GM18508 (cell line): ENCODE data around the gene SAXO1.
A peak's percentile ranks its signal among the peaks of the same experiment; 100 is the strongest.

Experiments used
- ATAC-seq: cut with Tn5 transposase; IDR thresholded peaks from one replicate; pipeline ENCODE4 v1.9.1; 2021; ENCODE audit warnings: moderate number of reproducible peaks; ENCODE audit not compliant: insufficient read depth, unreplicated experiment

The SAXO1 gene

DNA sequence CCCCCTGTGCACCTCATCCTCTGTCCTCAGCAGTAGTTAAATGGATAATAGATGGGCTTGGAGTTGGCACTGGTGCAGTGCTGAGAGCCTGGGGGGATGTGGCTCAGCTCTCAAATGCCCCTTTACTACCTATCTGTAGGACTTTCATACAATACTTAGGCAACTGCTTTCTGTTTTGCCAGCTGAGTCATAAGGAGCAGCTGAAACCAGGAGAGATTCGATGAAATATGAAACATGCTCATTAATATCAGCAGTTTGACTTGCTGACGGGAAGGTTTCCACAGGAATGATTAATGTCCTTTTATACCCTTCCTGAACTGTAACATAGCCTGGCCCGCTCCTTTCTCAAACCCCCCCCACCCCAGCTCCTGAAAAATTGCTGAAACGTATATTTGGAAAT, 142.6 kb downstream of the SAXO1 start:
- ATAC-seq: peak; percentile 87

DNA sequence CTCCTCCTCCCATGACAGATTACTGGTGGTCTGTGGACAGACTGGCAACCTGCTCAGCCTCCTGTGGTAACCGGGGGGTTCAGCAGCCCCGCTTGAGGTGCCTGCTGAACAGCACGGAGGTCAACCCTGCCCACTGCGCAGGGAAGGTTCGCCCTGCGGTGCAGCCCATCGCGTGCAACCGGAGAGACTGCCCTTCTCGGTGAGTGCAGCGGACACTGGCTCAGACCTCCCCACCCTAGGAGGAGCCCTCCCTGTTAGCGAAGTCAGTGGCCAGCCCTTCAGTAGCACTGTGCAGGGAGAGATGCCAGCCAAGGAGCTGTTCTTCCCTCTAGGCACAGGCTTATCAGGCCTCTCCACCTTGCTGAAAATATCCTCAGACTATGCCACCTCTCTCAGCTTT, 143.5 kb downstream of the SAXO1 start:
- no peak for ATAC-seq

DNA sequence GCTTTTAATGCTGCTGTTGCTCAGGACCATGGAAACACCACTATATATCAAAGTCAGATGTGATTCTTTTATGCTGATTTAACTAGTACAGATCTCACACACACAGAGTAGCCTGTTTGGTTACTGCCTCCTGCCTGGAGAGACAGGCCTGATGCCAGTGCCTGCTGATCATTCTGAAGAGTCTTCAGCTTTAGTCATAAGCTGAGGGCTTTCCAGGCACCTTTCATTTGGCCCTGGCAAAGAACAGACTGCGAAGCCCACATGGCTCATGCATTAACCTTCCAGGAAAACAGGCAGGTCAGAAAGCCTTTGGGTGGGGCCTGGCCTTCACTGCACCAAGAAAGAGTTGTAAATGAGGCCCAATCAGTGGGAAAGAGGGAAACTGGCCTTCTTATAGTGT, 144.7 kb downstream of the SAXO1 start:
- ATAC-seq: no peak

DNA sequence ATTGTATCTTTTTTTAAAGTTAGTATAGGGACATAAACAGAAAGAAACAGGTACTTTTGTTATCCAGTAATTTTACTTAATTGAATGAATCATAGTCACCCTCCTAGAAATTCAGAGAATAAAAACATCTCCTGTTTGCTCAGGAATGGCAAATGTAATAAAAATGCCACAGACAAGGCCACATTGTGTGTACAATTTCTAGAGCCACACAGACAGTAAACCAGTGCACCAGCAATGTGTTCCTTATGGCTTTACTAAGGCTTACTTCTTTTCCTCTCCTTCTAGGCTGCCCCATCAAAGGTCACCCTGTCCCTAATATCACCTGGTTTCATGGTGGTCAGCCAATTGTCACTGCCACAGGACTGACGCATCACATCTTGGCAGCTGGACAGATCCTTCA, 145.5 kb downstream of the SAXO1 start:
- no peak for ATAC-seq

DNA sequence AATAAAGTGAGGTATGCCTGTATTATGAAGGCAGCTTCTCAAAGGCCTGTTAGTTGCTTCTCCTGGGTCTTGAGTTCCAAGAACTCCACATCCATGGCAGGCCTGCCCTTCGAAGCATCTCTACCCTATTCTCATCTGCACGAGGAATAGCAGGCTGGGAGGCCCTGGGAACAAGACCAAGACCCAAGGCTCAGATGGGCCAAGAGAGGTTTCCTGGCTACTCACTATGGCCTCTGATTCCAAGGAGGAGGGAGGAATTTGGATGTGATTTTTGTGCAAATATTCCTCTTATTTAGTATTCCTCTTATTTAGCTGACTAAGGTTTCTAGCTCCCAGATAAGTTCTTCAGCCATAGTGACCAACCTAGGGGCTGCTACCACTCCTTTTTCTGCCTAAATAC, 151.3 kb downstream of the SAXO1 start:
- ATAC-seq: no peak

DNA sequence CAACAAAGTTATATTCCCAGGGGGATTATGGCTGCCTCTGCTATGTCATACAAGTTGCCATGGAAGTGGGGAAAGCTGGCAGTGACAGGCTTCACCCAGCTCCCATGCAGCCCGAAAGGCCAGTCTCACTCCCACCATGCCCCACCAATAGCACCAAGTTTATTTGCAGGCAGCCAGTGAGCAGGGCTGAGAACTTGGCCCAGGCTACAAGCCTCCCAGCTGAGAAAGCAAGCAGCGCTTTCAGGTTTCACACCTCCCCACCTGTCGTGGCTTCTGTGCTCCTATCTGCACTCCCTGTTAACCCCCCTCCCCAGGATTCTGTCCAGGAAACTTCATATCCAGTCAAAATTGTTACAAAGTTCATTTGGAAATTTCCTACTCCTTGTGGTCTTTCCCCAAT, 155.0 kb downstream of the SAXO1 start:
- ATAC-seq: no peak
